ENCODE results near the gene TCERG1L.
A peak's percentile ranks its signal among the peaks of the same experiment; 100 is the strongest.
"Not testable (repeated sequence)": the region's sequence is repeated elsewhere in the genome, so short reads cannot be mapped to it uniquely, and the experiment has no call there.

The TCERG1L gene

GRCh38 chr10:131144196-131144595 is 167.3 kb downstream of the TCERG1L start:
- Mint-ChIP-seq H3K4me1 (no peaks in the 10 kb centered on the region), H3K9me3 (peaks cover 11% of the 10 kb centered on the region), H3K4me3 (no peak overlapping the region), H3K27me3 (no peaks in the 10 kb centered on the region), H3K36me3 (no peaks in the 10 kb centered on the region), H3K27ac (no peak overlapping the region)
- ATAC-seq, result no peak

- Mint-ChIP-seq H3K36me3 (no peaks in the 10 kb centered on the region), H3K4me1 (no peaks in the 10 kb centered on the region), H3K4me3 (no peak overlapping the region), H3K9me3 (peaks cover 11% of the 10 kb centered on the region), H3K27ac (no peak overlapping the region), H3K27me3 (no peaks in the 10 kb centered on the region)
- ATAC-seq, result no peak
Measured at GRCh38 chr10:131143425-131144165, 167.9 kb downstream of the TCERG1L start.

GRCh38 chr10:131142517-131143380 is 168.8 kb downstream of the TCERG1L start:
- no peaks in the 10 kb centered on the region for H3K4me1 Mint-ChIP-seq
- H3K4me3 Mint-ChIP-seq, result no peak overlapping the region
- H3K9me3 Mint-ChIP-seq, result peaks cover 5% of the 10 kb centered on the region
- no peaks in the 10 kb centered on the region for H3K27me3 Mint-ChIP-seq
- no peak overlapping the region for H3K27ac Mint-ChIP-seq
- H3K36me3 Mint-ChIP-seq, result no peaks in the 10 kb centered on the region
- no peak for ATAC-seq

- no peak overlapping the region for H3K27ac Mint-ChIP-seq
- ATAC-seq, result no peak
- no peak overlapping the region for H3K4me3 Mint-ChIP-seq
- H3K4me1 Mint-ChIP-seq, result no peaks in the 10 kb centered on the region
- H3K36me3 Mint-ChIP-seq, result no peaks in the 10 kb centered on the region
- H3K9me3 Mint-ChIP-seq, result peaks cover 5% of the 10 kb centered on the region
- H3K27me3 Mint-ChIP-seq, result no peaks in the 10 kb centered on the region
Measured at GRCh38 chr10:131141645-131142516, 169.6 kb downstream of the TCERG1L start.

- H3K9me3 Mint-ChIP-seq, result peaks cover 5% of the 10 kb centered on the region
- ATAC-seq, result no peak
- no peak overlapping the region for H3K27ac Mint-ChIP-seq
- H3K27me3 Mint-ChIP-seq, result no peaks in the 10 kb centered on the region
- no peaks in the 10 kb centered on the region for H3K36me3 Mint-ChIP-seq
- H3K4me3 Mint-ChIP-seq, result no peak overlapping the region
- no peaks in the 10 kb centered on the region for H3K4me1 Mint-ChIP-seq
Measured at GRCh38 chr10:131141207-131141606, 170.3 kb downstream of the TCERG1L start.

GRCh38 chr10:131140606-131141005 is 170.9 kb downstream of the TCERG1L start:
- H3K27ac Mint-ChIP-seq, result no peak overlapping the region
- H3K36me3 Mint-ChIP-seq, result no peaks in the 10 kb centered on the region
- H3K4me3 Mint-ChIP-seq, result no peak overlapping the region
- H3K4me1 Mint-ChIP-seq, result no peaks in the 10 kb centered on the region
- no peak for ATAC-seq
- peaks cover 5% of the 10 kb centered on the region for H3K9me3 Mint-ChIP-seq
- no peaks in the 10 kb centered on the region for H3K27me3 Mint-ChIP-seq

GRCh38 chr10:131137223-131137622 is 174.3 kb downstream of the TCERG1L start:
- Mint-ChIP-seq H3K4me1 (no peaks in the 10 kb centered on the region), H3K36me3 (no peaks in the 10 kb centered on the region), H3K27me3 (no peaks in the 10 kb centered on the region), H3K27ac (no peak overlapping the region), H3K9me3 (no peaks in the 10 kb centered on the region), H3K4me3 (no peak overlapping the region)
- ATAC-seq, result no peak

GRCh38 chr10:131136336-131136735 is 175.2 kb downstream of the TCERG1L start:
- H3K4me1 Mint-ChIP-seq, H3K27me3 Mint-ChIP-seq, ATAC-seq, H3K27ac Mint-ChIP-seq, H3K36me3 Mint-ChIP-seq, H3K4me3 Mint-ChIP-seq, H3K9me3 Mint-ChIP-seq: not testable (repeated sequence)

- H3K4me1 Mint-ChIP-seq, result no peaks in the 10 kb centered on the region
- no peaks in the 10 kb centered on the region for H3K9me3 Mint-ChIP-seq
- H3K4me3 Mint-ChIP-seq, result no peak overlapping the region
- no peaks in the 10 kb centered on the region for H3K36me3 Mint-ChIP-seq
- H3K27ac Mint-ChIP-seq, result no peak overlapping the region
- ATAC-seq, result no peak
- H3K27me3 Mint-ChIP-seq, result no peaks in the 10 kb centered on the region
Measured at GRCh38 chr10:131135716-131136115, 175.8 kb downstream of the TCERG1L start.

GRCh38 chr10:131134651-131135050 is 176.9 kb downstream of the TCERG1L start:
- no peak overlapping the region for H3K27ac Mint-ChIP-seq
- ATAC-seq, result no peak
- no peaks in the 10 kb centered on the region for H3K27me3 Mint-ChIP-seq
- no peaks in the 10 kb centered on the region for H3K4me1 Mint-ChIP-seq
- H3K36me3 Mint-ChIP-seq, result no peaks in the 10 kb centered on the region
- no peak overlapping the region for H3K4me3 Mint-ChIP-seq
- no peaks in the 10 kb centered on the region for H3K9me3 Mint-ChIP-seq

- Mint-ChIP-seq H3K27ac (no peak overlapping the region), H3K4me1 (no peaks in the 10 kb centered on the region), H3K36me3 (no peaks in the 10 kb centered on the region), H3K27me3 (no peaks in the 10 kb centered on the region), H3K4me3 (no peak overlapping the region), H3K9me3 (no peaks in the 10 kb centered on the region)
- peak; percentile 17 for ATAC-seq
Measured at GRCh38 chr10:131134001-131134576, 177.4 kb downstream of the TCERG1L start.

- Mint-ChIP-seq H3K27ac (no peak overlapping the region), H3K4me3 (no peak overlapping the region), H3K9me3 (no peaks in the 10 kb centered on the region), H3K27me3 (no peaks in the 10 kb centered on the region), H3K36me3 (no peaks in the 10 kb centered on the region), H3K4me1 (no peaks in the 10 kb centered on the region)
- no peak for ATAC-seq
Measured at GRCh38 chr10:131132681-131133080, 178.8 kb downstream of the TCERG1L start.

- ATAC-seq, result no peak
- H3K36me3 Mint-ChIP-seq, result no peaks in the 10 kb centered on the region
- no peaks in the 10 kb centered on the region for H3K9me3 Mint-ChIP-seq
Measured at GRCh38 chr10:131131726-131132591, 179.6 kb downstream of the TCERG1L start.

GRCh38 chr10:131130025-131130424 is 181.5 kb downstream of the TCERG1L start:
- no peak for ATAC-seq
- H3K4me3 Mint-ChIP-seq, result no peak overlapping the region
- no peaks in the 10 kb centered on the region for H3K36me3 Mint-ChIP-seq
- H3K27ac Mint-ChIP-seq, result no peak overlapping the region
- H3K4me1 Mint-ChIP-seq, result no peaks in the 10 kb centered on the region
- no peaks in the 10 kb centered on the region for H3K27me3 Mint-ChIP-seq
- no peaks in the 10 kb centered on the region for H3K9me3 Mint-ChIP-seq

More at GRCh38 chr10:131131726-131132591, 179.6 kb downstream of the TCERG1L start:
- H3K27me3 Mint-ChIP-seq, result no peaks in the 10 kb centered on the region
- H3K4me1 Mint-ChIP-seq, result no peaks in the 10 kb centered on the region
- no peak overlapping the region for H3K27ac Mint-ChIP-seq
- H3K4me3 Mint-ChIP-seq, result no peak overlapping the region

Measured in stimulated activated memory B cell treated with anti-CD40 and anti-IgM and Interleukin-4, amounts not matched to agents 10 μg/mL and 1 μg/mL and 100 μg/mL, for 72 hours (primary cell).